ENCODE data around the gene ARHGAP22. TPM values are rescaled to one million over a fixed set of nuclear protein-coding genes. Genes with fewer than 3 reads are reported as not detected.

The ARHGAP22 gene
- total RNA-seq, 1 experiment from 2014 or later = 9.9 TPM

- no peak for TF ChIP-seq REST (IDR thresholded peaks at IDR 0.05; ENCODE audit: low read depth)
- no peak for TF ChIP-seq ELF1 (IDR thresholded peaks at IDR 0.05; ENCODE audit: borderline replicate concordance, low read depth)
Observed at GRCh38 chr10:48473704-48474103, 131.2 kb downstream of the ARHGAP22 start (continued).

GRCh38 chr10:48472501-48473069, 132.3 kb downstream of the ARHGAP22 start:
- no peak overlapping the region for H3K9ac ChIP-seq (ENCODE audit: low read length)
- DNase-seq (ENCODE audit: low read depth, low spot score) = no peak
- no peak overlapping the region for H3K4me2 ChIP-seq (ENCODE audit: low read length)
- H3K9me3 ChIP-seq (ENCODE audit: control insufficient read depth in 1 of 2, insufficient read depth in 1 of 2, low read depth in 1 of 2, low read length in 2 of 2) = no peaks in the 10 kb centered on the region
- H3K27ac ChIP-seq (ENCODE audit: low read depth, low read length) = no peak overlapping the region
- ChIA-PET POLR2A (no interaction called here), CTCF (no interaction called here), RAD21 (ENCODE audit: low non-redundant PET in 1 of 2, low total read pairs in 2 of 2, uncharacterized antibody in 2 of 2, unreplicated experiment in 2 of 2) (no interaction called here)
- no peak overlapping the region for H2AFZ ChIP-seq (ENCODE audit: low read depth, low read length, poor library complexity, severe bottlenecking)
- no peaks in the 10 kb centered on the region for H3K9me2 ChIP-seq (ENCODE audit: insufficient read depth)
- no peaks in the 10 kb centered on the region for H3K79me2 ChIP-seq (ENCODE audit: insufficient read depth, low read length)
- TF ChIP-seq CBX3 (IDR thresholded peaks at IDR 0.05; ENCODE audit: low read depth) = no peak
- no peak for TF ChIP-seq ZNF274 (IDR thresholded peaks at IDR 0.05; ENCODE audit: low read depth, low read length)
- no peak for TF ChIP-seq MAX (IDR thresholded peaks at IDR 0.05)
- TF ChIP-seq SIN3A (IDR thresholded peaks at IDR 0.05; ENCODE audit: low read depth) = no peak
- no peak for TF ChIP-seq POLR2AphosphoS5 (IDR thresholded peaks at IDR 0.05; ENCODE audit: low read depth, low read length)
- TF ChIP-seq EGR1 (IDR thresholded peaks at IDR 0.05; ENCODE audit: low read depth) = no peak
- TF ChIP-seq ZFX (IDR thresholded peaks at IDR 0.05) = no peak
- no peak for TF ChIP-seq CTCF (IDR thresholded peaks at IDR 0.05 in 2 of 3, conservative IDR thresholded peaks at IDR 0.05 in 1 of 3; ENCODE audit: borderline replicate concordance in 1 of 3, insufficient read depth in 1 of 3, low read depth in 2 of 3, low read length in 2 of 3)
- no peak for TF ChIP-seq EZH2 (IDR thresholded peaks at IDR 0.05)
- TF ChIP-seq ELF1 (IDR thresholded peaks at IDR 0.05; ENCODE audit: borderline replicate concordance, low read depth) = no peak
- TF ChIP-seq SRF (IDR thresholded peaks at IDR 0.05; ENCODE audit: low read depth) = no peak
- no peak for TF ChIP-seq JUND (IDR thresholded peaks at IDR 0.05)
- no peak for TF ChIP-seq SP1 (IDR thresholded peaks at IDR 0.05; ENCODE audit: low read depth)
- no peak for TF ChIP-seq TCF7L2 (IDR thresholded peaks at IDR 0.05; ENCODE audit: borderline replicate concordance, extremely low read depth, insufficient read depth, insufficient read length)
- no peak for TF ChIP-seq CEBPB (IDR thresholded peaks at IDR 0.05; ENCODE audit: low read depth)
- TF ChIP-seq REST (IDR thresholded peaks at IDR 0.05; ENCODE audit: low read depth) = no peak
- TF ChIP-seq POLR2A (IDR thresholded peaks at IDR 0.05; ENCODE audit: borderline replicate concordance, extremely low read depth, insufficient read depth, insufficient read length) = no peak
- no peaks in the 10 kb centered on the region for H3K36me3 ChIP-seq (ENCODE audit: control insufficient read depth in 1 of 2, insufficient read depth in 2 of 2, low read length in 2 of 2)
- H3K27me3 ChIP-seq (ENCODE audit: insufficient read depth, low read length) = no peaks in the 10 kb centered on the region
- H4K20me1 ChIP-seq (ENCODE audit: insufficient read depth) = no peaks in the 10 kb centered on the region
- no peak for ATAC-seq
- H3K4me1 ChIP-seq (ENCODE audit: control insufficient read depth in 1 of 2, insufficient read depth in 2 of 2, low read length in 2 of 2) = peaks cover 0 to 4% of the 10 kb centered on the region in 2 experiments; a peak in 1 of 4 replicates
- intact Hi-C loops (cut with micrococcal nuclease) = loop anchor here (2.0 kb wide), 1 partner anchor 54 kb away; no protein-coding TSS in a partner anchor
- BruUV-seq (replicated peaks) = no TSS peak
- H3K4me3 ChIP-seq (replicated peaks in 1 of 2; ENCODE audit: low read depth in 1 of 2, low read length in 2 of 2) = no peak overlapping the region

Measured in HCT116 (cell line).